ENCODE data around the gene EFNB3.

The EFNB3 gene

GRCh38 chr17:7739746-7740145, 34.7 kb downstream of the EFNB3 start:
- WGBS (ENCODE audit: extremely low coverage, insufficient coverage, low lambda C conversion rate) = no CpG with 5 or more reads among the region's 14 CpGs
- H3K9ac ChIP-seq (ENCODE audit: low read length) = no peak overlapping the region
- H3K4ac ChIP-seq (ENCODE audit: low read depth, low read length) = no peak overlapping the region
- no peak overlapping the region for H3K27ac ChIP-seq (ENCODE audit: low read depth, low read length)
- H2BK5ac ChIP-seq (ENCODE audit: low read length) = no peak overlapping the region
- H3K4me2 ChIP-seq (ENCODE audit: low read length) = no peak overlapping the region
- H3K79me1 ChIP-seq (ENCODE audit: low read length) = no peaks in the 10 kb centered on the region
- H4K8ac ChIP-seq (ENCODE audit: low read depth, low read length) = no peak overlapping the region
- H4K5ac ChIP-seq (ENCODE audit: low read length) = no peak overlapping the region
- no peak overlapping the region for H2AK5ac ChIP-seq (ENCODE audit: low read length)
- H3K36me3 ChIP-seq (ENCODE audit: control insufficient read depth, insufficient read depth, low read length) = no peaks in the 10 kb centered on the region
- H2BK120ac ChIP-seq (ENCODE audit: low read depth, low read length) = no peak overlapping the region
- H3K4me3 ChIP-seq (ENCODE audit: low read length) = no peak overlapping the region
- no peaks in the 10 kb centered on the region for H3K79me2 ChIP-seq (ENCODE audit: control insufficient read depth, insufficient read depth, low read length)
- H3K23ac ChIP-seq (ENCODE audit: low read length) = no peak overlapping the region
- H2BK15ac ChIP-seq (replicated peaks; ENCODE audit: low read depth) = no peak overlapping the region
- no peak for DNase-seq
- no peak overlapping the region for H3K18ac ChIP-seq (ENCODE audit: low read length)
- H3K56ac ChIP-seq (ENCODE audit: low read length) = no peak overlapping the region
- H3K27me3 ChIP-seq (ENCODE audit: insufficient read depth, low read length, poor library complexity) = no peaks in the 10 kb centered on the region
- H3K4me1 ChIP-seq (ENCODE audit: control insufficient read depth, low read depth, low read length) = no peaks in the 10 kb centered on the region

- no peak for DNase-seq
- no peaks in the 10 kb centered on the region for H3K4me1 ChIP-seq (ENCODE audit: control insufficient read depth, low read depth, low read length)
- no CpG with 5 or more reads among the region's 42 CpGs for WGBS (ENCODE audit: extremely low coverage, insufficient coverage, low lambda C conversion rate)
These were observed 35.5 kb downstream of the EFNB3 start for GRCh38 chr17:7740481-7741001.

GRCh38 chr17:7742729-7743128, 37.7 kb downstream of the EFNB3 start:
- no CpG with 5 or more reads among the region's 10 CpGs for WGBS (ENCODE audit: extremely low coverage, insufficient coverage, low lambda C conversion rate)
- no peak overlapping the region for H3K9ac ChIP-seq (ENCODE audit: low read length)
- no peaks in the 10 kb centered on the region for H3K79me1 ChIP-seq (ENCODE audit: low read length)
- H3K4me2 ChIP-seq (ENCODE audit: low read length) = no peak overlapping the region
- H4K5ac ChIP-seq (ENCODE audit: low read length) = no peak overlapping the region
- no peak overlapping the region for H3K27ac ChIP-seq (ENCODE audit: low read depth, low read length)
- H3K56ac ChIP-seq (ENCODE audit: low read length) = no peak overlapping the region
- H2BK15ac ChIP-seq (replicated peaks; ENCODE audit: low read depth) = no peak overlapping the region
- no peaks in the 10 kb centered on the region for H3K36me3 ChIP-seq (ENCODE audit: control insufficient read depth, insufficient read depth, low read length)
- no peak overlapping the region for H2BK5ac ChIP-seq (ENCODE audit: low read length)
- DNase-seq = no peak
- no peaks in the 10 kb centered on the region for H3K79me2 ChIP-seq (ENCODE audit: control insufficient read depth, insufficient read depth, low read length)
- no peaks in the 10 kb centered on the region for H3K27me3 ChIP-seq (ENCODE audit: insufficient read depth, low read length, poor library complexity)
- H3K18ac ChIP-seq (ENCODE audit: low read length) = no peak overlapping the region
- H3K23ac ChIP-seq (ENCODE audit: low read length) = no peak overlapping the region
- no peak overlapping the region for H3K4me3 ChIP-seq (ENCODE audit: low read length)
- no peak overlapping the region for H2BK120ac ChIP-seq (ENCODE audit: low read depth, low read length)
- no peak overlapping the region for H2AK5ac ChIP-seq (ENCODE audit: low read length)
- H4K8ac ChIP-seq (ENCODE audit: low read depth, low read length) = no peak overlapping the region
- no peaks in the 10 kb centered on the region for H3K4me1 ChIP-seq (ENCODE audit: control insufficient read depth, low read depth, low read length)
- no peak overlapping the region for H3K4ac ChIP-seq (ENCODE audit: low read depth, low read length)

More at GRCh38 chr17:7740481-7741001, 35.5 kb downstream of the EFNB3 start:
- no peak overlapping the region for H3K23ac ChIP-seq (ENCODE audit: low read length)
- no peaks in the 10 kb centered on the region for H3K36me3 ChIP-seq (ENCODE audit: control insufficient read depth, insufficient read depth, low read length)
- H2BK120ac ChIP-seq (ENCODE audit: low read depth, low read length) = no peak overlapping the region
- no peak overlapping the region for H3K27ac ChIP-seq (ENCODE audit: low read depth, low read length)
- H3K56ac ChIP-seq (ENCODE audit: low read length) = no peak overlapping the region
- no peaks in the 10 kb centered on the region for H3K79me1 ChIP-seq (ENCODE audit: low read length)
- no peak overlapping the region for H4K8ac ChIP-seq (ENCODE audit: low read depth, low read length)
- no peak overlapping the region for H3K9ac ChIP-seq (ENCODE audit: low read length)
- H3K18ac ChIP-seq (ENCODE audit: low read length) = no peak overlapping the region
- H2BK5ac ChIP-seq (ENCODE audit: low read length) = no peak overlapping the region
- H3K27me3 ChIP-seq (ENCODE audit: insufficient read depth, low read length, poor library complexity) = no peaks in the 10 kb centered on the region
- H3K4me2 ChIP-seq (ENCODE audit: low read length) = no peak overlapping the region
- H4K5ac ChIP-seq (ENCODE audit: low read length) = no peak overlapping the region
- no peak overlapping the region for H2AK5ac ChIP-seq (ENCODE audit: low read length)
- no peak overlapping the region for H3K4ac ChIP-seq (ENCODE audit: low read depth, low read length)
- no peaks in the 10 kb centered on the region for H3K79me2 ChIP-seq (ENCODE audit: control insufficient read depth, insufficient read depth, low read length)
- H2BK15ac ChIP-seq (replicated peaks; ENCODE audit: low read depth) = no peak overlapping the region
- H3K4me3 ChIP-seq (ENCODE audit: low read length) = no peak overlapping the region

GRCh38 chr17:7744416-7744815, 39.4 kb downstream of the EFNB3 start:
- H3K4ac ChIP-seq (ENCODE audit: low read depth, low read length) = no peak overlapping the region
- H2BK15ac ChIP-seq (replicated peaks; ENCODE audit: low read depth) = no peak overlapping the region
- H3K27me3 ChIP-seq (ENCODE audit: insufficient read depth, low read length, poor library complexity) = no peaks in the 10 kb centered on the region
- no peak overlapping the region for H4K8ac ChIP-seq (ENCODE audit: low read depth, low read length)
- WGBS (ENCODE audit: extremely low coverage, insufficient coverage, low lambda C conversion rate) = no CpG with 5 or more reads among the region's 8 CpGs
- no peaks in the 10 kb centered on the region for H3K79me2 ChIP-seq (ENCODE audit: control insufficient read depth, insufficient read depth, low read length)
- H3K56ac ChIP-seq (ENCODE audit: low read length) = peak overlapping the region; percentile 49
- no peak overlapping the region for H2AK5ac ChIP-seq (ENCODE audit: low read length)
- no peak for DNase-seq
- H4K5ac ChIP-seq (ENCODE audit: low read length) = no peak overlapping the region
- no peak overlapping the region for H3K18ac ChIP-seq (ENCODE audit: low read length)
- no peak overlapping the region for H3K23ac ChIP-seq (ENCODE audit: low read length)
- no peaks in the 10 kb centered on the region for H3K4me1 ChIP-seq (ENCODE audit: control insufficient read depth, low read depth, low read length)
- no peak overlapping the region for H3K4me3 ChIP-seq (ENCODE audit: low read length)
- H2BK5ac ChIP-seq (ENCODE audit: low read length) = no peak overlapping the region
- no peak overlapping the region for H3K4me2 ChIP-seq (ENCODE audit: low read length)
- H3K9ac ChIP-seq (ENCODE audit: low read length) = no peak overlapping the region
- no peak overlapping the region for H2BK120ac ChIP-seq (ENCODE audit: low read depth, low read length)
- no peaks in the 10 kb centered on the region for H3K36me3 ChIP-seq (ENCODE audit: control insufficient read depth, insufficient read depth, low read length)
- no peak overlapping the region for H3K27ac ChIP-seq (ENCODE audit: low read depth, low read length)
- no peaks in the 10 kb centered on the region for H3K79me1 ChIP-seq (ENCODE audit: low read length)

GRCh38 chr17:7745748-7746470, 40.9 kb downstream of the EFNB3 start:
- no peak overlapping the region for H3K18ac ChIP-seq (ENCODE audit: low read length)
- no peak overlapping the region for H4K5ac ChIP-seq (ENCODE audit: low read length)
- H3K79me2 ChIP-seq (ENCODE audit: control insufficient read depth, insufficient read depth, low read length) = no peaks in the 10 kb centered on the region
- no peak overlapping the region for H4K8ac ChIP-seq (ENCODE audit: low read depth, low read length)
- no peaks in the 10 kb centered on the region for H3K79me1 ChIP-seq (ENCODE audit: low read length)
- no peak overlapping the region for H3K23ac ChIP-seq (ENCODE audit: low read length)
- H3K9ac ChIP-seq (ENCODE audit: low read length) = no peak overlapping the region
- no peaks in the 10 kb centered on the region for H3K27me3 ChIP-seq (ENCODE audit: insufficient read depth, low read length, poor library complexity)
- no peak overlapping the region for H3K4me3 ChIP-seq (ENCODE audit: low read length)
- WGBS (ENCODE audit: extremely low coverage, insufficient coverage, low lambda C conversion rate) = no CpG with 5 or more reads among the region's 7 CpGs
- H3K36me3 ChIP-seq (ENCODE audit: control insufficient read depth, insufficient read depth, low read length) = no peaks in the 10 kb centered on the region
- no peak overlapping the region for H2BK120ac ChIP-seq (ENCODE audit: low read depth, low read length)
- no peak overlapping the region for H3K4me2 ChIP-seq (ENCODE audit: low read length)
- H3K4me1 ChIP-seq (ENCODE audit: control insufficient read depth, low read depth, low read length) = no peaks in the 10 kb centered on the region
- DNase-seq = peak; percentile 53
- no peak overlapping the region for H2BK15ac ChIP-seq (replicated peaks; ENCODE audit: low read depth)
- no peak overlapping the region for H3K56ac ChIP-seq (ENCODE audit: low read length)
- no peak overlapping the region for H2AK5ac ChIP-seq (ENCODE audit: low read length)
- no peak overlapping the region for H3K4ac ChIP-seq (ENCODE audit: low read depth, low read length)
- H2BK5ac ChIP-seq (ENCODE audit: low read length) = no peak overlapping the region
- H3K27ac ChIP-seq (ENCODE audit: low read depth, low read length) = no peak overlapping the region

GRCh38 chr17:7747635-7748071, 42.7 kb downstream of the EFNB3 start:
- no peak overlapping the region for H2BK5ac ChIP-seq (ENCODE audit: low read length)
- H2BK120ac ChIP-seq (ENCODE audit: low read depth, low read length) = no peak overlapping the region
- peak overlapping the region; percentile 57 for H3K27ac ChIP-seq (ENCODE audit: low read depth, low read length)
- H3K18ac ChIP-seq (ENCODE audit: low read length) = no peak overlapping the region
- H3K79me2 ChIP-seq (ENCODE audit: control insufficient read depth, insufficient read depth, low read length) = no peaks in the 10 kb centered on the region
- no peak overlapping the region for H2BK15ac ChIP-seq (replicated peaks; ENCODE audit: low read depth)
- H3K23ac ChIP-seq (ENCODE audit: low read length) = no peak overlapping the region
- H3K4me2 ChIP-seq (ENCODE audit: low read length) = no peak overlapping the region
- no peaks in the 10 kb centered on the region for H3K36me3 ChIP-seq (ENCODE audit: control insufficient read depth, insufficient read depth, low read length)
- no peak overlapping the region for H4K8ac ChIP-seq (ENCODE audit: low read depth, low read length)
- peak; percentile 66 for DNase-seq
- H3K79me1 ChIP-seq (ENCODE audit: low read length) = no peaks in the 10 kb centered on the region
- H3K9ac ChIP-seq (ENCODE audit: low read length) = no peak overlapping the region
- H3K4me1 ChIP-seq (ENCODE audit: control insufficient read depth, low read depth, low read length) = no peaks in the 10 kb centered on the region
- H3K4ac ChIP-seq (ENCODE audit: low read depth, low read length) = no peak overlapping the region
- no peak overlapping the region for H3K4me3 ChIP-seq (ENCODE audit: low read length)
- H3K27me3 ChIP-seq (ENCODE audit: insufficient read depth, low read length, poor library complexity) = no peaks in the 10 kb centered on the region
- H2AK5ac ChIP-seq (ENCODE audit: low read length) = no peak overlapping the region
- H3K56ac ChIP-seq (ENCODE audit: low read length) = no peak overlapping the region
- H4K5ac ChIP-seq (ENCODE audit: low read length) = no peak overlapping the region
- WGBS (ENCODE audit: extremely low coverage, insufficient coverage, low lambda C conversion rate) = no CpG with 5 or more reads among the region's 4 CpGs
